GM18499 (cell line): ENCODE results near the gene ZNF12.

Source experiments
- ATAC-seq: cut with Tn5 transposase; IDR thresholded peaks from one replicate; pipeline ENCODE4 v1.9.1; 2021; ENCODE audit warnings: moderate number of reproducible peaks; ENCODE audit not compliant: insufficient read depth, unreplicated experiment

ZNF12 gene

GRCh38 chr7:6648815-6649104 lies 58.0 kb downstream of the ZNF12 start:
- ATAC-seq = no peak

- ATAC-seq = no peak
Measured at GRCh38 chr7:6648066-6648814, 58.5 kb downstream of the ZNF12 start.

- no peak for ATAC-seq
Measured at GRCh38 chr7:6647541-6647940, 59.2 kb downstream of the ZNF12 start.

- no peak for ATAC-seq
Measured at GRCh38 chr7:6647080-6647479, 59.7 kb downstream of the ZNF12 start.

GRCh38 chr7:6646465-6646864 lies 60.3 kb downstream of the ZNF12 start:
- no peak for ATAC-seq

- no peak for ATAC-seq
Measured at GRCh38 chr7:6644728-6645127, 62.0 kb downstream of the ZNF12 start.

GRCh38 chr7:6643915-6644625 lies 62.7 kb downstream of the ZNF12 start:
- no peak for ATAC-seq

- ATAC-seq = no peak
Measured at GRCh38 chr7:6642861-6643640, 63.7 kb downstream of the ZNF12 start.

- no peak for ATAC-seq
Measured at GRCh38 chr7:6642239-6642839, 64.4 kb downstream of the ZNF12 start.

GRCh38 chr7:6641305-6642035 lies 65.3 kb downstream of the ZNF12 start:
- no peak for ATAC-seq

GRCh38 chr7:6640246-6640721 lies 66.5 kb downstream of the ZNF12 start:
- no peak for ATAC-seq

- ATAC-seq = no peak
Measured at GRCh38 chr7:6639627-6640026, 67.1 kb downstream of the ZNF12 start.

GRCh38 chr7:6639032-6639431 lies 67.7 kb downstream of the ZNF12 start:
- ATAC-seq = no peak
